Naive thymus-derived CD8-positive, alpha-beta T cell (primary cell): ENCODE data around the gene ZNF334. TPM values are rescaled to one million over a fixed set of nuclear protein-coding genes. Genes with fewer than 3 reads are reported as not detected.

Experiments
- ATAC-seq, 2 donors: fragments of 150-1000 bp; cut with Tn5 transposase in 1 of 2; sonication (Bioruptor Pico), chemical (Tn5 transposase) in 1 of 2; 1 replicate in 1 of 2; 2 replicates in 1 of 2; pipeline ENCODE4 v1.10.0; 2021; ENCODE audit warnings: mild to moderate bottlenecking in 2 of 2, moderate library complexity in 2 of 2
- POLR2A ChIA-PET: fragments of 350-600 bp; sonication (Branson Sonifier 250); formaldehyde crosslinking; loops from one replicate; lab custom pipeline; 2021; ENCODE audit warnings: antibody characterized with exemption; lab: Charles Lee
- DNase-seq, 10 donors: peaks; one replicate each; pipeline versions ENCODE4 v3.0.0 to v3.0.0-alpha.2; 2020 to 2022
- H3K27ac Mint-ChIP-seq, 10 donors: one replicate each; pipeline ENCODE4 v1.8.0; 2020 to 2022; ENCODE audit warnings: mild to moderate bottlenecking in 10 of 10, mixed read lengths in 10 of 10, moderate library complexity in 4 of 10, inconsistent platforms in 1 of 10
- H3K27me3 Mint-ChIP-seq, 5 donors: one replicate each; pipeline ENCODE4 v1.8.0; 2021 to 2022; ENCODE audit warnings: mixed read lengths in 5 of 5
- H3K36me3 Mint-ChIP-seq, 3 donors: one replicate each; pipeline ENCODE4 v1.8.0; 2020 to 2022; ENCODE audit warnings: mixed read lengths in 3 of 3, mild to moderate bottlenecking in 2 of 3, inconsistent platforms in 1 of 3
- H3K4me1 Mint-ChIP-seq, 4 donors: one replicate each; pipeline ENCODE4 v1.8.0; 2021 to 2022; ENCODE audit warnings: mixed read lengths in 4 of 4
- H3K4me3 Mint-ChIP-seq, 10 donors: one replicate each; pipeline ENCODE4 v1.8.0; 2020 to 2022; ENCODE audit warnings: mild to moderate bottlenecking in 10 of 10, mixed read lengths in 10 of 10, moderate library complexity in 6 of 10, inconsistent platforms in 1 of 10
- H3K9me3 Mint-ChIP-seq, 9 donors: one replicate each; pipeline ENCODE4 v1.8.0; 2020 to 2022; ENCODE audit warnings: mixed read lengths in 9 of 9, mild to moderate bottlenecking in 3 of 9, inconsistent platforms in 1 of 9, moderate library complexity in 1 of 9
- polyA plus RNA-seq, 3 donors: library from polyadenylated mRNA; unstranded; fragments of 300-500 nt; fragmentation: Illumina TruSeq; gene quantifications; one replicate each; pipeline ENCODE4 v1.2.3, GENCODE V29; 2021
- total RNA-seq, 8 experiments: library from RNA in 2 of 8; stranded (reverse) in 2 of 8; gene quantifications; one replicate each; pipeline ENCODE4 v1.2.3 and lab custom pipeline; 2021 to 2026

Gene ZNF334
- total and polyA plus RNA-seq, 5 experiments from 2014 or later = 0.26 to 0.91 (median 0.81) TPM; not detected in 2

DNA sequence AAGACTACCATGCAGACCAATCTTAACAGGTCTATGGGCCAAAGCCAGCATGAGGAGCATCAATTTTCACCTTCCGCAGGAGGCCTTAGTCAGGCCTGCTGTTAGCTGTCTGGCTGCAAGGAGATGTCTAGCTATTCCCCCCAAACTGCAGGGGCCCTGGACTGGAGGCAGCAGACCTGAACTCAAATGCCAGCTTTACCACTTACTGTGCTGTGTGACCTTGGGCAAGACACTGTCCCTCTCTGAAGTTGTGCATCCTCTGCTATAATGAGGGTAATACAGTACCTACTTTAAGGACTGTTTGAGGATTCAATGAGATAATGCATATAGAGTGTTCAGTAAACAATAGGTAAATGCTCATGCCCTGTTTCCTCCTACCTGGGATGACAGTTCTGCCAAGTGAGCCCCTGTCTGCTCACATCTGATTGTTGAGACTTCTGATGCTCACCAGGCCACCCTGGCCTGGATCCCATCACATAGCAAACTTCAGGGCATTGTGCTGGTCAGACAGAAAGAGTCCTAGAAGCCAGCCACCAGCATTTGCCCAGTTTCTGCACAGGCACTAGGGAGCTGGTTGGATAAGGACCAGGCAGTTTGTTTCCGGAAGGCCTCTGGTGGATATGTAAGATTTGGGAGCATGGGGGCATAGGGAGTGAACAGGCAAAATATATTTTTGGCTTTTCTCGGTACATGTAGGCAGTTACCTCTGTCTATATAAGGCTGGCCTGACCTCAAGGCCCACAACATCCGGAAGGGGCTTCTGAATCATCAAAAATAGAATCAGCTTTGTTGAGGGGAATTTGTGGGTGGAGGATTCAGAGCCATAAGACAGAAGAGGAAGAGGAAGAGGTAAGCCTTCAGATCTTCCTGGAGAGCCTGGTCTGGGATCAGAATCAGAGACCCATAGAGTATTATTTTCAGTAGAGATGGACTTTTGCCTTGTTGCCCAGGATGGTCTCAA, 39.4 kb upstream of the ZNF334 start:
- H3K9me3 Mint-ChIP-seq = no peaks in the 10 kb centered on the region
- peak overlapping the region in 8 of 10 donors; percentile 30 to 66 (median 54) for H3K4me3 Mint-ChIP-seq
- ATAC-seq = peak; percentile 89 to 97
- H3K27ac Mint-ChIP-seq = peak overlapping the region in 2 of 10 donors; percentile 16 to 65
- peaks cover 11 to 28% (median 16%) of the 10 kb centered on the region in 4 donors for H3K4me1 Mint-ChIP-seq
- H3K36me3 Mint-ChIP-seq = no peaks in the 10 kb centered on the region
- POLR2A ChIA-PET = no interaction called here
- peak in 7 of 10 donors; percentile 6 to 43 (median 11) for DNase-seq
- H3K27me3 Mint-ChIP-seq = peaks cover 0 to 5% (median 0%) of the 10 kb centered on the region in 5 donors

DNA sequence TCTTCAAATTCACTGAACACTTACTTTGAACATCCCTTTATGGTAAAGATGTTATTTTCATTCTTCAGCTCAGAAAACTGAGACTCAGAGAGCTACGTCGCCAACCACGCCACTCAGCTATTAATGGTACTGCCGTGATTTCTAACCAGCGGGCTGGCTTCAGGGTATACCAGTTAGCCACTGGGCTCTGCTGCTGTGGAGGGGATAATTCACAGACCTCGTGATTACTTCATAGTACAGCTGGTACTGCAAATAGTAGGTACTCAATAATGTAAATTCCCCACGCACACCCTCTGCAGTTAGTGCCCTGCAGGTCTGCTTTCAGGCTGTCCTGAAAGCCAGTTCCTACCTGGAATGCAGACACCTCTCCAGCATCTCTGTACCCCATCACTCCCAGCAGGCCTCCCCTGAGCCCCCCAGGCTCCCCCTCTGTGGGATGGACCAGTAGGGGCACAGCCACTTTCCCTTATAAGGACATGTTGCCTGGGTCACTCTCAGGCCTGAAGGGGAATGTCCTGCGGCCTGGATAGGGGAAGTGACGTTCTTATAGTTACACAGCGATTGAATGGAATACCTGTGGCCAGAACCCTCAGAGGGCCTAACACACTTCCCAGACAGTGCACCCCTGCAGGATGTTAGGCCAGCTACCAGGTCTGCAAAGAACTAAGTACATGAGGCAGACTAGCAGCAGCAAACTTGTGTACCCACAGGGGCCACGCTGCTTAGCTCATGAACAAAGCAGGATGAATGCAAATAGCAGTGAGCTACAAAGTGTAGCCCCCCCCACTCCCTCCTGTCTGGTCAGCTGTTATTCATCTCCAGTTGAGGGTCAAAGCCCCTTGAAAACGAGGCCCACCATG, 38.4 kb upstream of the ZNF334 start:
- no peak overlapping the region for H3K4me3 Mint-ChIP-seq
- no peak for DNase-seq

DNA sequence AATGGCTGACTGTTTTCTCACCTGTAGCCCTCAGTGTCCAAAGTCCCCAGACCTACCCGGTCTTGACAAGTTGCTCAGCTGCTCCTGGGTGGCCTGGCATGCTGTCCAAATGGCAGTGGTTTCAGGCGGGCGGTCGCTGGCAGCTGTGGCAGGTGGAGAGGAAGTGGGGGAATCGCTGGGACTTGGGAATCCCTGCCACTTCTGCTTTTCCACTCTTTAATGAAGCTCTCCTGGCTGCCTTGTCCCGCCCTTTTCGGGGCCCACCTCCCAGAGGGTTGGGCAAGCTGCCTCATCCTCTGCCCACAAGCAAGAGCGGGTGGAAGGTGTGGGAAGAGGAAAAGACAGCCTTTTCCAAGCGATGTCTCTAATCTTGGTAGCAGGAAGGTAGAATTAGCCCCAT, 37.1 kb upstream of the ZNF334 start, which contains the start of gene OCSTAMP:
TSS of gene OCSTAMP (minus strand) at position 194 of the 400 bp plus-strand sequence. CDS start at position 100, 94 bp downstream.
- peaks cover 11 to 29% (median 16%) of the 10 kb centered on the region in 4 donors for H3K4me1 Mint-ChIP-seq
- no peak within 1 kb of the TSS for H3K27ac Mint-ChIP-seq
- POLR2A ChIA-PET = no interaction called here

More for the DNA sequence above, 38.4 kb upstream of the ZNF334 start:
- Mint-ChIP-seq H3K27me3 (peaks cover 0 to 5% (median 0%) of the 10 kb centered on the region in 5 donors), H3K9me3 (no peaks in the 10 kb centered on the region), H3K27ac (no peak overlapping the region), H3K36me3 (no peaks in the 10 kb centered on the region), H3K4me1 (peaks cover 11 to 28% (median 16%) of the 10 kb centered on the region in 4 donors)
- POLR2A ChIA-PET = no interaction called here
- no peak for ATAC-seq

DNA sequence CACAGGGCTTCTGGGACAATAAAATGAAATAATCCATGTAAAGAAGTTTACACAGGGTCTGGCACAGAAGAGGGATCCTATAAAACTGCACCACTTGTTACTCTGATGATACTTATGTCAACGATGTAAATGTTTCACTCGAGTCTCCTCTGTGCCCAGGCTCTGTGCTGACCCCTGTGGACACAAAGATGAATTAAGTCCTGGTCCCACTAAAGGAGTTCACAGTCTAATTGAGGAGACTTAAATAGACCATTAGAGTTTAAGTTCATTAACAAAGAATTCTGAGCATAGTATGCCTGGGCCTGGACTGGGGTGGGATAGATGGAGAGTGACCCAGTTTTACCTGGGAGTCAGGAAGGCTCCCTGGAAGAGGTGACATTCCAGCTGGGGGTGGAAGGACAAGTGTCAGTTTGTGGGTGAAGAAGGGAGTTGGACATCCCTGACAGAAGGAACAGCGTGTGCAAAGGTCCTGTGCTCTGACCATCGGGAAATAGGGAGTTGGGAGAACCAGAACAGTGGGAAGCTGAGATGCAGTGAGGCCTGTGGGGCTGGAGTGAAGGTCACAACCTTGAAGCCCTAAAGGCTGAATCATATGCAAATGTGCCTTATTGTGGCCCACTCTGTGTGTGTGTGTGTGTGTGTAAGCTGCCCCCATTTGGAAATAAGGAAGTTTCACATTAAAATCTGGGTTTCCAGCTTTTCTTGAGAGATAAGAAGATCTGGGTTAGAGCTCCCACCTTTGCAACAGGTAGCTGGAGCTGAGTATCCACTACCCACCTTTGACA, 36.0 kb upstream of the ZNF334 start:
- POLR2A ChIA-PET = no interaction called here
- DNase-seq = no peak
- ATAC-seq = no peak

More for the DNA sequence above, 37.1 kb upstream of the ZNF334 start, which contains the start of gene OCSTAMP:
- no peak for DNase-seq
- H3K36me3 Mint-ChIP-seq = no peaks in the 10 kb centered on the region
- H3K9me3 Mint-ChIP-seq = no peaks in the 10 kb centered on the region
- no peak within 1 kb of the TSS for H3K4me3 Mint-ChIP-seq
- no peak for ATAC-seq
- peaks cover 0 to 3% (median 0%) of the 10 kb centered on the region in 5 donors for H3K27me3 Mint-ChIP-seq

DNA sequence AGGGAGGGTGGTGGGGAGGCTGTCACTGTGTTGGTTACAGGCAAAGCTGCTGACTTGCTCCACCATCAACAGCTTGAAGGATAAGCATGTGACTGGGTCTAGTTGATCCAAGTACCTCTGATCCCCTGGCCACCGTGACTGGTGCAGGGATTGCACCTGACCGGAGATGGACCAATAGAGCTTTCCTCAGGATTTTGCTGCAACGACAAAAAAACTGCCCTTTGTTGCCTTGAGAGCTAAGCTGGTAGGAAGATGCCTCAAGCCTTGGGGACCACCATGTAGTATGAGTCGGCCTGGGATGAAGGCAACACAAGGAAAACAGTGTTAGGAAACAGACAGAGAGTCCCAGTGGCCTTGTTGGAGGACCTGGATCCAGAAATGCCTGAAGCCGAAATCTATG, 35.3 kb upstream of the ZNF334 start:
- no peak overlapping the region for H3K4me3 Mint-ChIP-seq
- POLR2A ChIA-PET = interaction anchor here (0.6 kb wide), 1 partner anchor 13 kb away, joined by 3 read pairs; no protein-coding TSS in a partner anchor
- peaks cover 10 to 39% (median 18%) of the 10 kb centered on the region in 4 donors for H3K4me1 Mint-ChIP-seq
- peaks cover 0 to 6% (median 0%) of the 10 kb centered on the region in 5 donors for H3K27me3 Mint-ChIP-seq
- no peaks in the 10 kb centered on the region for H3K36me3 Mint-ChIP-seq
- ATAC-seq (no peak), DNase-seq (no peak)
- no peaks in the 10 kb centered on the region for H3K9me3 Mint-ChIP-seq
- no peak overlapping the region for H3K27ac Mint-ChIP-seq

More for the DNA sequence above, 36.0 kb upstream of the ZNF334 start:
- Mint-ChIP-seq H3K36me3 (no peaks in the 10 kb centered on the region), H3K4me1 (peaks cover 10 to 39% (median 18%) of the 10 kb centered on the region in 4 donors), H3K27me3 (peaks cover 0 to 6% (median 0%) of the 10 kb centered on the region in 5 donors), H3K9me3 (no peaks in the 10 kb centered on the region), H3K4me3 (no peak overlapping the region), H3K27ac (no peak overlapping the region)

DNA sequence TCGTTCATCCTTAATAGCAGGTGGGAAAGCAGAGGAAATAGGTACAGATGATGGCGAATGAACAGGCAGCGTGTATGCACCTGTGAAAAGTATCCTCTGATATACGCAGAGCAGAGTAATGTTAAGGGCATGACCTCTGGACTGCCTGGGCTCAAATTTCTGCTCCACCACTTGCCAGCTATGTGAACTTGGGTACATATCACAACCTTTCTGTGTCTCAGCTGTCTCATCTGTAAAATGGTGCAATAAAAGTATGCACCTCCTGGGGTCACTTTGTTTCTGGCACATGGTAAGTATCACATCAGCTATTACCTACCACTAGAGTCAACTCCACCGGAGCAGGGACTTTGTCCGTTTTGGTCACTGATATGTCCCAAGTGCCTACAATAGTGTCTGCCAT, 34.6 kb upstream of the ZNF334 start:
- Mint-ChIP-seq H3K4me3 (no peak overlapping the region), H3K27ac (no peak overlapping the region), H3K9me3 (no peaks in the 10 kb centered on the region), H3K27me3 (peaks cover 0 to 6% (median 3%) of the 10 kb centered on the region in 5 donors), H3K4me1 (peaks cover 8 to 33% (median 13%) of the 10 kb centered on the region in 4 donors), H3K36me3 (no peaks in the 10 kb centered on the region)
- POLR2A ChIA-PET = interaction anchor here (0.6 kb wide), 1 partner anchor 13 kb away, joined by 3 read pairs; no protein-coding TSS in a partner anchor
- ATAC-seq (no peak), DNase-seq (no peak)

DNA sequence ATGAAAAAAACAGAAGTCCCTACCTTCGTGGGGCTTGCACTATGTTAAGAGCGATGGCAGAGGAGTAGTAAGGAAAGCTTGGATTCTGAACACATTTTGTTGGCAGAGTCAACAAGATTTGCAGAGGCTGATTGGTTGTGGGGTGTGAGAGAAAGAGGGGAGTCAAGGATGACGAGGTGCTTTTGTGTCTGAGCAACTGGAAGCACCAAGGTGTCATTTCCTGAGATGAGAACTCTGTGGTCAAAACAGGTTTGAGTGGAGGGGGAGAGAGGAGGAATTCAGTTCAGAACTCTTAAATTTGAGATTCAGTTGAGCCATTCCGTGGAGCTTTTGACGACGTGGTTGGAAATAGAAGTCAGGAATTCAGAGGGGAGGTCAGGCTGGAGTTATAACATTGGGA, 33.6 kb upstream of the ZNF334 start:
- POLR2A ChIA-PET = no interaction called here
- ATAC-seq = no peak
- no peak for DNase-seq
- H3K4me1 Mint-ChIP-seq = peaks cover 0 to 23% (median 2%) of the 10 kb centered on the region in 4 donors
- H3K27me3 Mint-ChIP-seq = peaks cover 0 to 10% (median 5%) of the 10 kb centered on the region in 5 donors
- no peaks in the 10 kb centered on the region for H3K36me3 Mint-ChIP-seq
- H3K27ac Mint-ChIP-seq = no peak overlapping the region
- H3K4me3 Mint-ChIP-seq = no peak overlapping the region
- H3K9me3 Mint-ChIP-seq = no peaks in the 10 kb centered on the region

DNA sequence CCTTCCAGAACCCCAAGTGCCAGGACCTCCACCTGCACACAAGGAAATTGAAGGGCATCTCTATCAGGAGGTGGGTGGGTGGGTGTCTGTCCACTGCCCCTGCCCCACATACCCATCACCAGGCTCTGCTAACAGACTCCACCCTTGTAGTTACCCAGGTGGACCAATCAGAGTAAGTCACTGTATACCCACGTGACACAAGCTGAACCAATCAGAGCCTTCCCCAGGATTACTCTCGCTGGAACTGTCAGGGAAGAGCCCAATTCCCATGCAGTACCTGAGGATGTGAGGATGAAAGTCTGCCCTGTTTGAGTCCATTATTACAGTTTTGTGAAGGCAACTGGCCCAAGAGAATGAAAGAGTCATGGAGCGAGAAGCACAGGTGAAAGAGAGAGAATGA, 32.9 kb upstream of the ZNF334 start:
- ATAC-seq = no peak
- H3K9me3 Mint-ChIP-seq = no peaks in the 10 kb centered on the region
- no peaks in the 10 kb centered on the region for H3K36me3 Mint-ChIP-seq
- H3K27ac Mint-ChIP-seq = no peak overlapping the region
- peaks cover 0 to 11% (median 5%) of the 10 kb centered on the region in 5 donors for H3K27me3 Mint-ChIP-seq
- H3K4me1 Mint-ChIP-seq = peaks cover 0 to 16% (median 2%) of the 10 kb centered on the region in 4 donors
- no peak overlapping the region for H3K4me3 Mint-ChIP-seq
- DNase-seq = no peak
- POLR2A ChIA-PET = no interaction called here

DNA sequence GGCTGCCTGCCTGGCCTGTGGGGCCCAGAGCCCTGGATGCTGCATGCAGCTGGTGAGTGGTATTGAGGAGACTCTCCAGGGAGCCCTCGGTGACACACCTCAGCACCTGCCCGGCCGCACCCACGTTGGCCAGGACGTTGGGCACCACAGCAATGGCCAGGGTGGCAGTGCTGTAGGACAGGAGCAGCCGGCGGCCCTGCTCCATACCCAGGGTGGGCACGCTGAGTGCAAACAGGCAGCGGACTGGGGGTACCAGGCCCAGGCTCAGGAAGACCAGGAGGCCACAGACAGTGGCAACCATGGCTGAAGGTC, 32.4 kb upstream of the ZNF334 start:
- Mint-ChIP-seq H3K9me3 (no peaks in the 10 kb centered on the region), H3K4me1 (peaks cover 0 to 11% (median 2%) of the 10 kb centered on the region in 4 donors), H3K27ac (no peak overlapping the region), H3K27me3 (peaks cover 0 to 14% (median 5%) of the 10 kb centered on the region in 5 donors), H3K4me3 (no peak overlapping the region), H3K36me3 (no peaks in the 10 kb centered on the region)
- DNase-seq (no peak), ATAC-seq (no peak)
- POLR2A ChIA-PET = no interaction called here

DNA sequence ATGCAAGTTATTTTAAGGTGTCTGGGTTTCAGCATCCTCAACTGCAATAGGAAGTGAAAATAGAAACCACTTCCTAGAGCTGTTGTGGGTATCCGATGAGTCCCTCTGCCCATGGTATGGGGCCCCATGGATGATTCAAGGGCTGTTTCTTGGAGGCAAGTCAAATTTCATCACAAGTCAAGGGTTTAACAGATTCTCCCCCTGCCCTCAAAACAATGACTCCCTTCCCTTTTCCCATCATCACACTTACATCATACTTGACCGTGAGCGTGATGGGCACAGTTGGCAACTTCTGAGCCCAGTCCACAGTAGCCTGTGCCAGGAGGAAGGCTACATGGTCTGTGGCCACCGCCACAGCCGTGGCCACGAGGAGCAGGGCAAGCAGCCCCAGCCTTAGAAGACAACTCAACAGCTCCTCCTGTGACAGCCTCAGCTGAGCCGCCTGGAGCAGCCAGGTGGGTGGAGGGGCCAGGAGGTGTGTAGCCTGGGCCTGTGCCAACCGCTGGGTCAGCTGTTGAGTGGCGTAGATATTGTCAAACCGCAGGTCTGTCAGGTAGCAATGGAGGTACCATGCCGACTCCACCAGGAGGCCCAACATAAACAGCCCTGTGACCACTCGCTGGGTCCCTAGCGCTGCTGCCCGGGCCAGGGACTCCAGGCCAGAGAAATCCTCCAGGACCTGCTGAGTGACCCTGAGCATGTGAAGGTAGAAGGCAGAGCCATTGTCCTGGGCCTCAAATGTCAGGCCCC, 31.9 kb upstream of the ZNF334 start:
- Mint-ChIP-seq H3K4me3 (no peak overlapping the region), H3K36me3 (no peaks in the 10 kb centered on the region), H3K4me1 (peaks cover 0 to 11% (median 2%) of the 10 kb centered on the region in 4 donors), H3K9me3 (no peaks in the 10 kb centered on the region), H3K27ac (no peak overlapping the region), H3K27me3 (peaks cover 0 to 14% (median 5%) of the 10 kb centered on the region in 5 donors)
- DNase-seq (no peak), ATAC-seq (peak in 1 of 2 donors; percentile 18)
- POLR2A ChIA-PET = interaction anchor here (0.5 kb wide), 1 partner anchor 716 kb away, joined by 3 read pairs; no protein-coding TSS in a partner anchor

DNA sequence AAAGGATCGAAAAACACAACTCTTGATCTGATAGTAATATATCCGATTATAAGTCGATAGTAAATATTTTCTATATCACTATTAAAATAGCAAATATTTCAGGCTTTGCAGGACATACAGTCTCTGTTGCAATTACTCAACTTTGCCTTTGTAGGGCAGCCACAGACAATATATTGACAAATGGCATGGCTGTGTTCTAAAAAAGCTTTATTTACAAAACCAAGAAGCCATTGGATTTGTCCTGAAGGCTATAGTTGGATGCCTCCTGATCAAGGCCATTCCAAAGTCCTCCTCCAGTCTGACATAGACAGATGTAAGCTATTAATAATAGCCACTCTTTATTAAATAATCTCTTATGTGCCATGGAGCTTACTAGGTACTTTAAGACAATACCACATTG, 31.2 kb upstream of the ZNF334 start:
- POLR2A ChIA-PET = interaction anchor here (0.5 kb wide), 1 partner anchor 715 kb away, joined by 3 read pairs; no protein-coding TSS in a partner anchor
- DNase-seq (no peak), ATAC-seq (no peak)
- H3K4me3 Mint-ChIP-seq = no peak overlapping the region
- H3K4me1 Mint-ChIP-seq = peaks cover 0 to 11% (median 2%) of the 10 kb centered on the region in 4 donors
- no peaks in the 10 kb centered on the region for H3K36me3 Mint-ChIP-seq
- no peak overlapping the region for H3K27ac Mint-ChIP-seq
- peaks cover under 1 to 14% (median 5%) of the 10 kb centered on the region in 5 donors for H3K27me3 Mint-ChIP-seq
- H3K9me3 Mint-ChIP-seq = no peaks in the 10 kb centered on the region
